Mononuclear cell (primary cell): ENCODE measurements around the gene MYO9B. TPM values are rescaled to one million over a fixed set of nuclear protein-coding genes. Genes with fewer than 3 reads are reported as not detected.
"Not testable (repeated sequence)": the region's sequence is repeated elsewhere in the genome, so short reads cannot be mapped to it uniquely, and the experiment has no call there.

Source experiments
- H3K27me3 ChIP-seq: 2 replicates; pipeline ENCODE4 v1.6.0; 2011; ENCODE audit warnings: low read length, control low read depth; ENCODE audit not compliant: insufficient read depth
- H3K4me1 ChIP-seq: 2 replicates; pipeline ENCODE4 v1.5.1; 2011; ENCODE audit warnings: mild to moderate bottlenecking, low read length, control low read depth; ENCODE audit not compliant: insufficient read depth
- H3K4me3 ChIP-seq: 2 replicates; pipeline ENCODE4 v1.5.1; 2011; ENCODE audit warnings: mild to moderate bottlenecking, low read length, moderate library complexity
- H3K9me3 ChIP-seq: 2 replicates; pipeline ENCODE4 v1.5.1; 2011; ENCODE audit warnings: low read depth, mild to moderate bottlenecking, control low read depth, low read length
- total RNA-seq: library from RNA; depleted of rRNA; stranded (reverse); fragments of >200 nt; gene quantifications from one replicate; pipeline ENCODE4 v1.2.3, GENCODE V29; 2012

The MYO9B gene
- total RNA-seq, 1 donor = 197 TPM

DNA sequence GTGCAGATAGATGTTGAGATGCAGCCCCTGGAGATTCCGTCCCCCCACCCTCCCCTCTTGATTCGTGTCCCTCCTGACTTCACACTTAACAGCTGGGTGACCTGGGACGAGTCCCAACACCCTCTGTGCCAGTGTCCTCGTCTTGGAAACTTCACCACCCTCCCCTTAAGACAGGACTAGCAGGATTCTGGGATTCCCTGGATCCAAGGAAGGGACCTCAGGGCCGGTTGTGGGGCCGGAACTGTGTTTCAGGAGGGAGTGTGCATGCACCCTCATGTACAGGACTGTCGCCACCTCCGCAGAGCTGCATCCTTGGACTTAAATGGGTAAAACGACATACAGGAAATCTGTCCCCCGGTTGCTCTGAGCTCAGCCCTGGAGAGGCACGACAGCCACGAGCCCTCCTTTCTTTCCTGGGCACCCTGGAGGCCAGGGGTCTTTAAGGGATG lies 990 bp downstream of the MYO9B start:
- H3K27me3 ChIP-seq = no peaks in the 10 kb centered on the region
- H3K9me3 ChIP-seq = no peaks in the 10 kb centered on the region
- H3K4me3 ChIP-seq = peak overlapping the region; percentile 77
- H3K4me1 ChIP-seq = peaks cover 65% of the 10 kb centered on the region

DNA sequence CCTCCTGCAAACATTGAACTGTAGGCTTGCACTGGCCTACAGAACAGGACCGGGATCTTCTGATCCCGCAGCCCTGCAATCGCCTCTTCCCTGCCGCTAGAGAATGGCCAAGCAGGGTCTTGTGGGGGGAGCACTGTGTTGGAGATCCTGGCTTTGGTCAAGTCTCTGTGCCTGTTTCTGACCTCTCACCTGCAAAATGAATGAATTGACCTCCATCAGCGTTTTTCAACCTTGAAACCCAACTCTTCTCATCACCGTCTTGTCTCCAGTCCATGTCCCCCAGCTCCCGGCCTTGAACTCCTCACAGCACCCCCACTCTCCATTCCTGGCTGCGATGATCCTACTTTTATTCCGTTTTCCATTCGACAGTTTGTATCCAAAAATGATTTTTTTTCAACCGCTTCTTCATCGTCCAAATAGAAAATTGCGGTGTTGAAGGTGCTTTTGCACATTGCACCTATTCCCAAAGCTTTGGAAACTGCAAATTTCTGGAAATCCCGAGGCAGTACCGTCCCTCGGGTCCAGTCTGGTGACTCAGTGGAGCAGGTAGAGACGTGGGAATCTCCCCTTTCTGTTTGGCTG lies 2.0 kb downstream of the MYO9B start:
- H3K9me3 ChIP-seq = no peaks in the 10 kb centered on the region
- H3K4me1 ChIP-seq = peaks cover 75% of the 10 kb centered on the region
- no peaks in the 10 kb centered on the region for H3K27me3 ChIP-seq
- no peak overlapping the region for H3K4me3 ChIP-seq

DNA sequence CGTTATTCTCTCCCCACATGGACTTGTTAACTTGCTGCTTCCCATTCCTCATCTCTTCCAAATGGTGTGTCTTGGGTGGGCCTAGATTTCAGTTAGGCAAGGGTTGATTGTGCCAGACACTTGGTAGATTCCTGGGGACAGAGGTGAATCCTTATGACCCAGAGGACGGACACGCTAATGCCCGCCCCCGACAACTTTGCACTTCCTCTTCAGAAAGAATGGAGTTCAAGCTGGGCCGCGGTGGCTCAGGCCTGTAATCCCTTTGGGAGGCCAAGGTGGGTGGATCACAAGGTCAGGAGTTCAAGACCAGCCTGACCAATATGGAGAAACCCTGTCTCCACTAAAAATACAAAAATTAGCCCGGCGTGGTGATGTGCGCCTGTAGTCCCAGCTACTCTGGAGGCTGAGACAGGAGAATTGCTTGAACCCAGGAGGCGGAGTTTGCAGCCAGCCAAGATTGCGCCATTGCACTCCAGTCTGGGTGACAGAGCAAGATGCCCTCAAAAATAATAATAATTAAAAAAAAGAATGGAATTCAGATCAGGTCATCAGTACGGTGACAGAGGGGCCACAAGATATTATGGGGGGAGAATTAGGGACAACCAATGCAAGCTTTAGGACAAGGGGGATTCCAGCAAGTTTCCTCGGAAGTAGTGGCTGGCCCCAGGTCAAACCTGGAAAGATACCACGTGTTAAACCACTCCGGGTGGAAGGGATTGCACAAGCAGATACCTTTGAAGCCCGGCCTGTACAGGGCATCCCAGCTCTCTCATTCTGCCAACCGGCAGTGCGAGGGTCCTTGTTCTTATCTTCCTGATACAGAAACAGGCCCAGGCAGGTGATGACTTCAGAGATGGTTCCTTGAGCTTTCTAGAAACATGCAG lies 2.7 kb downstream of the MYO9B start:
- no peak overlapping the region for H3K4me3 ChIP-seq
- no peaks in the 10 kb centered on the region for H3K27me3 ChIP-seq
- no peaks in the 10 kb centered on the region for H3K9me3 ChIP-seq
- H3K4me1 ChIP-seq = peaks cover 73% of the 10 kb centered on the region

DNA sequence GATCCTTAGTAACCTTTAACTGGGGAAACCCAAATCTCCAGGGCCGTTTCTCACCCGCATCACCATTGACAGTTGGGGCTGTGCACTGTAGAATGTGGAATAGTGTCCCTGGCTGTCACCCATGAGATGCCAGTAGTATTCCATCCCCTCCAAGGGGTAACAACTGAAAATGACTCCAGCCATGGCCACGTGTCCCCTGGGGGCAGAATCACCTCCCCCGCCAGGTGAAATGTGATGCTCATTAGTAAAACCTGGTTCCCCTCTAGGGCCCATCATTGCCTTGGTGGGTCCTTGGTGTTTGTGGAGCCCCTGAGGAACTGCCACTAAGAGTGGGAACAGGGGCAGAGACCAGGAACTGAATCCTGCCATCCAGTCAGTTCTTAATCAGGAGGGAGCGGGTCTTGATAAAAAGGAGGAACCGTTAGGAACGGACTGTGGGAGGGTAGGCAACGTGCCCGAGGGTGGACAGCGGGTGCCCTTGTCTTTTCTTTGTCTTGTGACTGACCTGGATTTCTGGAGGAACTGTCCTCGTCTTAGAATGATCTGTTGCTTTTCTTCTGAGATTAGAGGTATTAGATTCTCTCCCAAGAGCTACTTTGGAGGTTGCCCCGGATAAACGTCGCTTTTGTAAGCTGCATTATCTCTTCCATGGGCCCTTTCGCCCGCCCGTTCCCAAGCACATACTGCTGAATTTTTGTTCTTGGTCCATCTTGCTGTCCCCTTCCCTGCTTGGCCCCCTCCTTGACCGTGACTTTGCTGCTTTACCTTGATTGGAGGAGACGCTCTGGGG lies 3.5 kb downstream of the MYO9B start:
- no peak overlapping the region for H3K4me3 ChIP-seq
- H3K9me3 ChIP-seq = no peaks in the 10 kb centered on the region
- H3K27me3 ChIP-seq = no peaks in the 10 kb centered on the region
- peaks cover 65% of the 10 kb centered on the region for H3K4me1 ChIP-seq

DNA sequence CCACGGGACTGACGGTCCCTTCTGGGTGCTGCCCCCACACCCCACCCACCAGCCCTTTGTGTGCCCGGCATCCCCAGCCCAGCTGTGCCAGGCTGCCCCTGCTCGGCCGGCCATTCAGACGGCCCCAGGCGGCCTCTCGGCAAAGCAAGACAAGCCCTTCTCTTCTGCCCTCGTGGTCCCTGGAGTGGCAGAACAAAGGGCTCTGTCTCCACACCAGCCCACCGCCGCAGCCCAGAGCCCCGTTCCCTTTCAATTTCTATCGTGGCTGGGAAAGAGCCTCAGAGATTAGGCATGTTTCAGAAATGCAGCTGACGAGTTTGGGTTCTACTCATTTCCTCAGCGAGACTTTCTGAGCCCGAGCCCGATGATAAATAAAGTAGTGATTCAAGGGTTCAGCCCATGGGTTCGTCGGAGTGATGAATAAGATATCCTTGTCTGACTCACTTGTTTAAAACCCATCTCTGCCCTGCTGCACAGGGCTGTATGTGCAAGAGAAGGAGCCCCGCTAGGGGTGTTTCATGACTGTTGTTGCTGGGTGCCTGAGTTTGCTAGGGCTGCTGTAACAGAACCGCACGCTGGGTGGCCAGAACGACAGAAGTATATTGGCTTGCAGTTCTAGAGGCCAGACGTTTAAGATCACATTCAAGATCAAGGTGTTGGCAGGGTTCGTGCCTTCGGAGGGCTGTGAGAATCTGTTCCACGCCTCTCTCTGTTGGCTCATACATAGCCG lies 4.3 kb downstream of the MYO9B start:
- Histone ChIP-seq H3K27me3 (no peaks in the 10 kb centered on the region), H3K4me3 (no peak overlapping the region), H3K4me1 (peaks cover 59% of the 10 kb centered on the region), H3K9me3 (no peaks in the 10 kb centered on the region)

- Histone ChIP-seq H3K27me3 (no peaks in the 10 kb centered on the region), H3K4me1 (peaks cover 59% of the 10 kb centered on the region), H3K9me3 (no peaks in the 10 kb centered on the region), H3K4me3 (no peak overlapping the region)
Observed at GRCh38 chr19:17080440-17080801, 4.8 kb downstream of the MYO9B start.

GRCh38 chr19:17081672-17082630 lies 6.4 kb downstream of the MYO9B start:
- Histone ChIP-seq H3K4me3 (no peak overlapping the region), H3K27me3 (no peaks in the 10 kb centered on the region), H3K9me3 (no peaks in the 10 kb centered on the region), H3K4me1 (peaks cover 54% of the 10 kb centered on the region)

GRCh38 chr19:17086120-17086519 lies 10.5 kb downstream of the MYO9B start:
- no peak overlapping the region for H3K4me3 ChIP-seq
- peaks cover 44% of the 10 kb centered on the region for H3K4me1 ChIP-seq
- H3K9me3 ChIP-seq = no peaks in the 10 kb centered on the region
- H3K27me3 ChIP-seq = no peaks in the 10 kb centered on the region

DNA sequence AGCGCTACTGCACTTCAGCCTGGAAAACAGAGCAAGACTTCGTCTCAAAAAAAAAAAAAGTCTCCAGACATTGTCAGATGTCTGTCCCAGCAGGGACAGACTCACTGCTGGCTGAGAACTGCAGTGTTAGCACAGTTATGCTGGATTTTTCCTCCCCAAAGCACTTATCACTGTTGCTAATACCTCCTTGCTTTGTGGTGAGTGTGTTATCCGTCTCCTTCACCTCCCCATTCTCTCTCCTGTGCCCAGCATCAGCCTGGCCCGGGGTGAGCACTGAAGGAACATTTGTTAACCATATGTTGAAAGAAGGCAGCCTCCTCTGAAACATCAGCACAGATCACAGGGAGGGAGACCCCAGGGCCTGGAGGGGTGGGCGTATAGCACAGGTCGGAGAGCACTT lies 11.3 kb downstream of the MYO9B start:
- Histone ChIP-seq H3K4me3 (no peak overlapping the region), H3K4me1 (peaks cover 47% of the 10 kb centered on the region), H3K27me3 (no peaks in the 10 kb centered on the region), H3K9me3 (no peaks in the 10 kb centered on the region)

DNA sequence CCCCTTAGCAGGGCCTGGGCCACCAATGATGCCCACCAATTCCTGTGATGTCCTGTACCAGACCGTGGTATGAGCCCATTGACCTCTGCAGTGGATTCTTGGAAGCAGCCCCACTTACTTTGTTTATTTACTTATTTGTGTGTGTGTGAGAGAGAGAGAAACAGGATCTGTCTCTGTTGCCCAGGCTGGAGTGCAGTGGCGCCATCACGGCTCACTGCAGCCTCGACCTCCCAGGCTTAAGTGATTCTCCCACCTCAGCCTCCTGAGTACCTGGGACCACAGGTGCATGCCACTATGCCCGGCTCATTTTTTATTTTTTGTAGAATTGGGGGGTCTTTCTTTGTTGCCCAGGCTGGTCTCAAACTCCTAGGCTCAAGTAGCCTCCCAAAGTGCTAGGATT lies 13.0 kb downstream of the MYO9B start:
- Histone ChIP-seq H3K27me3 (no peaks in the 10 kb centered on the region), H3K4me3 (no peak overlapping the region), H3K4me1 (peaks cover 53% of the 10 kb centered on the region), H3K9me3 (no peaks in the 10 kb centered on the region)

DNA sequence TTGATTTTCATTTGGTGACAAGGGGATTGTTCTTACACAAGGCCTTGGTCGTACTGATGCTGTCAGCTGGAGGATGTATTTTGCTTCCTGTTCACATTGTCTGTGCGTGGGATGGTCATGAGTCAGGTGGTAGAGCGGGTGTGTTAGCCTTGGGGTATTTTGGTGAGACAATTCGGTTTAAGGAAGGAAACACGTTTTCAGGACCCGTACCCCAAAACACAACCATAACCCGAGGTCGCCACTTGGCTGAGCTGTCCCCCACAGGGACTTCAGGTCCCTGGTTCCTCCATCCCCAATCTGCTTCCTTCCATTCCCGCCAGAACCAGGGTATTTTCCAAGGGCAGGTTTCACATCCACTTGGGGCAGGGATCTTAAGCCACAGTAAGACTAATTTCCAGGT lies 15.0 kb downstream of the MYO9B start:
- Histone ChIP-seq H3K4me3 (no peak overlapping the region), H3K27me3 (no peaks in the 10 kb centered on the region), H3K4me1 (peaks cover 66% of the 10 kb centered on the region), H3K9me3 (no peaks in the 10 kb centered on the region)

DNA sequence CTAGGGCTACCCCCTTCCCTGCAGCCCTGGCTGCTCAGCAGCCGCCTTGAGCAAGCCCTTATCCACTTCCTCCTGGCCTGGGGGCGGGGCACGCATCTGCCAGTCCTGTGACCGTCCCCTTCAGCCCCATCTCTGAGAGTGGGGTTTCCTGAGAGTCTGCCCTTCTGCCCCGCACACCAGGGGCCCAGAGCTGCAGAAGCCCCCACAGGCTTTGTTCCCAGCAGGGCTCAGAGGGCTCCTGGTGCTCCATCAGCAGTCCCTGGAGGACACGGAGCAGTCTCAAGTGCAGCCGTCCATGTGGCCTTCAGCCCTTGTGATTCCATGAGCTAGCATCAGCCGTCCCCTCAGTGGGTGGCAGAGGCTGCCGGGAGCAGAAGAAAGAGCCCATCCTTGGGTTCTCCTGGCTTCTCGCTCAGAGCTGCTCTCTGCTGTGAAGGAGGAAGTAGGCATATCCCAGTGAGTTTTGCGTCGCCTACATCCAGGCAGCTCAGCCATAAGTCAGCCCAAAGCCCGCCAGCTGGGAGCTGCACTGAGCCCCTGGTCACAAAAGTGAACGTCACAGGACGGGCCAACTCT lies 16.3 kb downstream of the MYO9B start:
- H3K9me3 ChIP-seq = no peaks in the 10 kb centered on the region
- H3K4me3 ChIP-seq = no peak overlapping the region
- no peaks in the 10 kb centered on the region for H3K27me3 ChIP-seq
- peaks cover 75% of the 10 kb centered on the region for H3K4me1 ChIP-seq

GRCh38 chr19:17092696-17093095 lies 17.1 kb downstream of the MYO9B start:
- Histone ChIP-seq H3K4me1 (peaks cover 83% of the 10 kb centered on the region), H3K4me3 (no peak overlapping the region), H3K27me3 (no peaks in the 10 kb centered on the region), H3K9me3 (no peaks in the 10 kb centered on the region)

DNA sequence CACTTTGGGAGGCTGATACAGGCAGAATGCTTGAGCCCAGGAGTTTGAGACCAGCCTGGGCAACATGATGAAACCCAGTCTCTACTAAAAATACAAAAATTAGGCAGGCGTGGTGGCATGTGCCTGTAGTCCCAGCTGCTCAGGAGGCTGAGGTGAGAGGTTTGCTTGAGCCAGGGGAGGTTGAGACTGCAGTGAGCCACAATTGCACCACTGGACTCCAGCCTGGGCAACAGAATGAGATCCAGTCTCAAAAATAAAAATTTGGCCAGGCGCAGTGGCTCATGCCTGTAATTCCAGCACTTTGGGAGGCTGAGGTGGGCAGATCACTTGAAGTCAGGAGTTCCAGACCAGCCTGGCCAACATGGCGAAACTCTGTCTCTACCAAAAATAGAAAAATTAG lies 19.1 kb downstream of the MYO9B start:
- not testable (repeated sequence) for H3K27me3 ChIP-seq, H3K4me3 ChIP-seq, H3K9me3 ChIP-seq
- peaks cover 72% of the 10 kb centered on the region for H3K4me1 ChIP-seq
